ENCODE data around the gene C16orf74.

- no peak for TF ChIP-seq EZH2 (IDR thresholded peaks at IDR 0.05; ENCODE audit: insufficient read depth, poor library complexity, severe bottlenecking)
- TF ChIP-seq EZH2phosphoT487 (IDR thresholded peaks at IDR 0.05; ENCODE audit: insufficient read depth, low read depth) = no peak
These were observed 1.0 kb upstream of the C16orf74 start for GRCh38 chr16:85751698-85752501.

All from GM23248 (cell line).